Ishikawa (cell line): Measurements from ENCODE around the gene ZFP91.

ENCODE experiments used
- CREB1 ChIP-seq: IDR thresholded peaks from 2 replicates; pipeline ENCODE4 v1.6.1; 2012; ENCODE audit warnings: low read depth
- EP300 ChIP-seq: IDR thresholded peaks from 2 replicates; pipeline ENCODE4 v1.6.1; 2012; ENCODE audit warnings: borderline replicate concordance
- RAD21 ChIP-seq: IDR thresholded peaks from 2 replicates; pipeline ENCODE4 v1.6.1; 2012; ENCODE audit warnings: low read depth
- REST ChIP-seq: IDR thresholded peaks from 2 replicates; pipeline ENCODE4 v1.6.1; 2012; ENCODE audit warnings: low read depth, mild to moderate bottlenecking
- TAF1 ChIP-seq: IDR thresholded peaks from 2 replicates; pipeline ENCODE4 v1.6.1; 2012; ENCODE audit warnings: low read depth, mild to moderate bottlenecking
- TEAD4 ChIP-seq: IDR thresholded peaks from 2 replicates; pipeline ENCODE4 v1.6.1; 2012
- ZBTB7A ChIP-seq: IDR thresholded peaks from 2 replicates; pipeline ENCODE4 v1.6.1; 2012; ENCODE audit warnings: low read depth

- TF ChIP-seq RAD21 (no peak), ZBTB7A (no peak), REST (no peak), CREB1 (no peak), TAF1 (no peak), TEAD4 (no peak), EP300 (no peak)
These were observed 3.4 kb upstream of the ZFP91 start, which contains the start of gene LPXN for GRCh38 chr11:58575377-58576020.
